ENCODE measurements around the gene SARNP.

DNA sequence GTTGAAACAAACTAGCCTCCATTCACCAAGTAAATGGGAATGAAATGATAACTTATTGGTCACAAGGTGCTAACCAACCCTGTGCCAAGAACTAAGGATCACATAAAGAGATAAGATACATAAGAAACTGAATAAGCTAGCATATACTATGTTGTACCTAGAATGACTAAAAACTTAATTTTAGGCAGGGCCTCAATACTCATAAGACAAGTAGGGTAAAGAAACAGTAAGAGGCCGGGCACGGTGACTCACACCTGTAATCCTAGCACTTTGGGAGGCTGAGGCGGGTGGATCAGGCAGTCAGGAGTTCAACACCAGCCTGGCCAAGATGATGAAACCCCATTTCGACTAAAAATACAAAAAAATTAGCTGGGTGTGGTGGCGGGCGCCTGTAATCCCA lies 56.9 kb downstream of the SARNP start:
- TF ChIP-seq, protein P1, sequence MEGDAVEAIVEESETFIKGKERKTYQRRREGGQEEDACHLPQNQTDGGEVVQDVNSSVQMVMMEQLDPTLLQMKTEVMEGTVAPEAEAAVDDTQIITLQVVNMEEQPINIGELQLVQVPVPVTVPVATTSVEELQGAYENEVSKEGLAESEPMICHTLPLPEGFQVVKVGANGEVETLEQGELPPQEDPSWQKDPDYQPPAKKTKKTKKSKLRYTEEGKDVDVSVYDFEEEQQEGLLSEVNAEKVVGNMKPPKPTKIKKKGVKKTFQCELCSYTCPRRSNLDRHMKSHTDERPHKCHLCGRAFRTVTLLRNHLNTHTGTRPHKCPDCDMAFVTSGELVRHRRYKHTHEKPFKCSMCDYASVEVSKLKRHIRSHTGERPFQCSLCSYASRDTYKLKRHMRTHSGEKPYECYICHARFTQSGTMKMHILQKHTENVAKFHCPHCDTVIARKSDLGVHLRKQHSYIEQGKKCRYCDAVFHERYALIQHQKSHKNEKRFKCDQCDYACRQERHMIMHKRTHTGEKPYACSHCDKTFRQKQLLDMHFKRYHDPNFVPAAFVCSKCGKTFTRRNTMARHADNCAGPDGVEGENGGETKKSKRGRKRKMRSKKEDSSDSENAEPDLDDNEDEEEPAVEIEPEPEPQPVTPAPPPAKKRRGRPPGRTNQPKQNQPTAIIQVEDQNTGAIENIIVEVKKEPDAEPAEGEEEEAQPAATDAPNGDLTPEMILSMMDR (IDR thresholded peaks at IDR 0.05): no peak
- TF ChIP-seq POLR2A (IDR thresholded peaks at IDR 0.05) (no peak), POLR2AphosphoS5 (IDR thresholded peaks at IDR 0.05; ENCODE audit: insufficient read depth in 1 of 2, low read depth in 1 of 2) (no peak)
